IMR-90 (cell line): Measurements from ENCODE around the gene COLEC12. TPM values are rescaled to one million over a fixed set of nuclear protein-coding genes. Genes with fewer than 3 reads are reported as not detected.

Experiments
- ATAC-seq: fragments of 200-7000 bp; cut with Tn5 transposase; 2 replicates; pipeline ENCODE4 v1.9.1; 2020; ENCODE audit warnings: low read depth, mild to moderate bottlenecking, moderate library complexity
- BruUV-seq: library from RNA; stranded (reverse); fragments of 400-500 nt; replicated peaks from 2 replicates; lab custom pipeline; 2021; lab: Mats Ljungman, UMichigan
- CTCF ChIA-PET: fragments of 300-600 bp; formaldehyde crosslinking; extraction: SDS; loops from one replicate; lab custom pipeline; 2021; ENCODE audit warnings: antibody characterized with exemption; lab: Yijun Ruan, JAX
- POLR2A ChIA-PET: fragments of 300-600 bp; sonication (Branson Sonifier 250); formaldehyde crosslinking; loops from one replicate; lab custom pipeline; 2022; ENCODE audit warnings: antibody characterized with exemption; ENCODE audit not compliant: unreplicated experiment; lab: Charles Lee
- DNase-seq: peaks from one replicate; pipeline ENCODE4 v3.0.0; 2013
- H2AFZ ChIP-seq: replicated peaks from 2 replicates; pipeline ENCODE3; 2013; ENCODE audit warnings: low read length, mild to moderate bottlenecking; ENCODE audit not compliant: poor library complexity
- H2AK5ac ChIP-seq: 2 replicates; pipeline ENCODE4 v1.6.1; 2013; ENCODE audit warnings: low read depth, low read length, inconsistent platforms
- H2AK9ac ChIP-seq: replicated peaks from 2 replicates; pipeline ENCODE3; 2013; ENCODE audit warnings: mild to moderate bottlenecking, low read depth, low read length, moderate library complexity; ENCODE audit not compliant: poor library complexity
- H2BK120ac ChIP-seq: 2 replicates; pipeline ENCODE4 v1.6.1; 2013; ENCODE audit warnings: low read depth, low read length, inconsistent platforms
- H2BK15ac ChIP-seq: 3 replicates; pipeline ENCODE4 v1.6.1; 2013; ENCODE audit warnings: low read depth, low read length, inconsistent platforms
- H2BK20ac ChIP-seq: 2 replicates; pipeline ENCODE4 v1.6.1; 2013; ENCODE audit warnings: low read depth, mild to moderate bottlenecking, inconsistent platforms, low read length, moderate library complexity
- H2BK5ac ChIP-seq: 2 replicates; pipeline ENCODE4 v1.6.1; 2013; ENCODE audit warnings: mild to moderate bottlenecking, low read depth, low read length, inconsistent platforms; ENCODE audit not compliant: poor library complexity, severe bottlenecking
- H3K14ac ChIP-seq: replicated peaks from 2 replicates; pipeline ENCODE4 v1.6.1; 2013; ENCODE audit warnings: low read depth, low read length, inconsistent platforms
- H3K18ac ChIP-seq: 2 replicates; pipeline ENCODE4 v1.6.1; 2013; ENCODE audit warnings: low read depth, low read length, control low read depth
- H3K23ac ChIP-seq: 2 replicates; pipeline ENCODE4 v1.6.1; 2013; ENCODE audit warnings: low read depth, low read length, inconsistent platforms
- H3K27ac ChIP-seq: 2 replicates; pipeline ENCODE4 v1.5.1; 2013; ENCODE audit warnings: mild to moderate bottlenecking, control low read depth, low read length; ENCODE audit not compliant: insufficient read depth
- H3K27me3 ChIP-seq: 2 replicates; pipeline ENCODE4 v1.6.1; 2013; ENCODE audit warnings: low read length; ENCODE audit not compliant: control insufficient read depth, insufficient read depth
- H3K36me3 ChIP-seq: 2 replicates; pipeline ENCODE4 v1.6.1; 2013; ENCODE audit warnings: low read length, mixed read lengths; ENCODE audit not compliant: control insufficient read depth, insufficient read depth
- H3K4ac ChIP-seq: 2 replicates; pipeline ENCODE4 v1.6.1; 2013; ENCODE audit warnings: low read depth, low read length, inconsistent platforms
- H3K4me1 ChIP-seq: 2 replicates; pipeline ENCODE4 v1.6.1; 2013; ENCODE audit warnings: low read length, mixed read lengths; ENCODE audit not compliant: control insufficient read depth, insufficient read depth
- H3K4me2 ChIP-seq: 2 replicates; pipeline ENCODE4 v1.6.1; 2013; ENCODE audit warnings: low read depth, mild to moderate bottlenecking, control low read depth, low read length, moderate library complexity
- H3K4me3 ChIP-seq: 2 replicates; pipeline ENCODE4 v1.5.1; 2013; ENCODE audit warnings: low read depth, mild to moderate bottlenecking, control low read depth, low read length, moderate library complexity; ENCODE audit not compliant: insufficient read depth
- H3K56ac ChIP-seq: 2 replicates; pipeline ENCODE4 v1.6.1; 2013; ENCODE audit warnings: low read length, inconsistent platforms; ENCODE audit not compliant: insufficient read depth; ENCODE audit errors: extremely low read depth
- H3K79me1 ChIP-seq, 2 experiments: 2 replicates each; pipeline ENCODE4 v1.6.1; 2013; ENCODE audit warnings: low read length in 2 of 2, inconsistent platforms in 1 of 2, low read depth in 1 of 2
- H3K9ac ChIP-seq: 2 replicates; pipeline ENCODE4 v1.6.1; 2013; ENCODE audit warnings: low read depth, low read length, control low read depth
- H3K9me1 ChIP-seq: 2 replicates; pipeline ENCODE4 v1.6.1; 2013; ENCODE audit warnings: low read length, inconsistent platforms; ENCODE audit not compliant: insufficient read depth
- H3K9me3 ChIP-seq: 2 replicates; pipeline ENCODE4 v1.6.1; 2013; ENCODE audit warnings: low read length; ENCODE audit not compliant: control insufficient read depth, insufficient read depth
- H4K20me1 ChIP-seq: 2 replicates; pipeline ENCODE4 v1.6.1; 2013; ENCODE audit warnings: low read length, inconsistent platforms; ENCODE audit not compliant: insufficient read depth
- H4K5ac ChIP-seq: 2 replicates; pipeline ENCODE4 v1.6.1; 2013; ENCODE audit warnings: mild to moderate bottlenecking, low read depth, low read length, control low read depth
- H4K8ac ChIP-seq, 2 experiments: 2 replicates each; pipeline ENCODE4 v1.6.1; 2013; ENCODE audit warnings: low read depth in 2 of 2, low read length in 2 of 2, control low read depth in 1 of 2, inconsistent platforms in 1 of 2
- H4K91ac ChIP-seq: 2 replicates; pipeline ENCODE4 v1.6.1; 2013; ENCODE audit warnings: low read depth, low read length, inconsistent platforms; ENCODE audit not compliant: insufficient read depth
- MAFK ChIP-seq: IDR thresholded peaks from 2 replicates; pipeline ENCODE4 v1.6.1; 2012; ENCODE audit warnings: low read depth, low read length, improper control_type of control experiment
- WGBS, 2 experiments: methylation state at CpG; one replicate each; pipeline versions ENCODE4 v1.1.5 to v1.1.7; 2013; ENCODE audit warnings: missing lambda C conversion rate in 2 of 2; ENCODE audit not compliant: insufficient read length in 1 of 2; ENCODE audit errors: extremely low coverage in 2 of 2; 5-methylcytosine and 5-hydroxymethylcytosine counted together
- dilution Hi-C: fragments of 300-500 bp; cut with HindIII; formaldehyde crosslinking; loops from one replicate; pipeline ENCODE4 v1.14.3; 2018; ENCODE audit warnings: low sequenced_read_pairs; ENCODE audit not compliant: unreplicated experiment
- in situ Hi-C: fragments of 300-500 bp; cut with MboI; formaldehyde crosslinking; loops from 3 replicates; pipeline ENCODE4 v1.14.3; 2019; ENCODE audit warnings: low sequenced_read_pairs, inconsistent platforms, mixed read lengths
- intact Hi-C: fragments of 100-400 bp; cut with micrococcal nuclease; formaldehyde crosslinking; loops from 2 replicates; pipeline ENCODE4 v1.10.0; 2022
- polyA plus RNA-seq, 3 experiments: library from polyadenylated mRNA; depleted of rRNA; stranded (reverse); fragments of >200 nt; gene quantifications; 2 replicates each; pipeline ENCODE4 v1.2.3, GENCODE V29; 2012; ENCODE audit warnings: low replicate concordance in 1 of 3
- total RNA-seq: library from RNA; depleted of rRNA; stranded (reverse); fragments of >200 nt; gene quantifications from 2 replicates; pipeline ENCODE4 v1.2.3, GENCODE V29; 2012

The COLEC12 gene
- total and polyA plus RNA-seq, 2 of the 4 experiments (the other 2 are of a cell fraction), result 1.0 to 2.3 TPM

- Histone ChIP-seq H3K4me1 (peaks cover 8% of the 10 kb centered on the region), H3K79me1 (no peaks in the 10 kb centered on the region), H3K4me3 (no peak overlapping the region), H2BK120ac (no peak overlapping the region), H2AFZ (no peak overlapping the region), H3K9ac (no peak overlapping the region), H3K9me3 (no peaks in the 10 kb centered on the region), H3K23ac (no peak overlapping the region), H3K18ac (no peak overlapping the region; the same call in 1 of the 2 replicates), H3K27ac (no peak overlapping the region), H4K8ac (no peak overlapping the region), H3K4ac (no peak overlapping the region), H3K9me1 (peaks cover 6% of the 10 kb centered on the region; the same call in 1 of the 2 replicates), H2AK9ac (no peak overlapping the region), H3K14ac (no peak overlapping the region), H3K36me3 (no peaks in the 10 kb centered on the region), H2AK5ac (no peak overlapping the region), H3K4me2 (no peak overlapping the region), H3K27me3 (peaks cover 4% of the 10 kb centered on the region; the same call in 1 of the 2 replicates), H4K5ac (no peak overlapping the region), H2BK15ac (no peak overlapping the region), H4K91ac (no peak overlapping the region), H4K20me1 (no peaks in the 10 kb centered on the region), H2BK20ac (no peak overlapping the region), H2BK5ac (no peak overlapping the region), H3K56ac (no peak overlapping the region)
- ChIA-PET POLR2A (no interaction called here), CTCF (no interaction called here)
- DNase-seq (no peak), ATAC-seq (no peak)
- in situ Hi-C loops, result no loop called here
- no peak for TF ChIP-seq MAFK
- WGBS, 2 experiments, result no CpG with 5 or more reads among the region's 2 CpGs
- dilution Hi-C loops, result no loop called here
- intact Hi-C loops, result no loop called here
- no TSS peak for BruUV-seq
Measured at GRCh38 chr18:526681-527080, 26.2 kb upstream of the COLEC12 start.
